Urothelium cell line (cell line): ENCODE measurements around the gene SEC24D.

Experiments used
- DNase-seq: peaks from one replicate; pipeline ENCODE4 v3.0.0; 2011; ENCODE audit warnings: low spot score, mixed read lengths
- FAIRE-seq: peaks from 2 replicates; lab custom pipeline; 2011; peaks lifted over from hg19 to GRCh38; lab: Jason Lieb, UNC

The SEC24D gene

GRCh38 chr4:118776157-118776954 is 59.6 kb downstream of the SEC24D start:
- DNase-seq (no peak), FAIRE-seq (no peak)

DNA sequence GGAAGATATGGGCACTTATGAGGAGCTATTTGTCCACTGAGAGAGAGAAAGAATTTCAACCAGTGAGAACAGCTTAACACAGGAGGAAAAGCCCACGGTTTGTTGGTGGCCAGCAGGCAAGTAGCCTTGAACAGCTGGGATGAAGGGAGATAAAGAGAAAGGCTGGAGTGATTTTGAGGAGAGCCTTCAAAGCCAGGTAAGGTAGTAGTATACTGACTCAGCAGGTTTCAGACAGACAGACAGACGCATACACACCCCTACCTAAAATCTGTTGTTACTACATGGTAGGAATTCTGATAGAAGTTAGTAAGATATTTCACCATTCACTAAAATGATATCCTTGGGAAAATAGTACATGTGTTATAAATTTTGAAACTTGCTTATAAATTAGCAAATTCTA is 60.5 kb downstream of the SEC24D start:
- FAIRE-seq (no peak), DNase-seq (no peak)

DNA sequence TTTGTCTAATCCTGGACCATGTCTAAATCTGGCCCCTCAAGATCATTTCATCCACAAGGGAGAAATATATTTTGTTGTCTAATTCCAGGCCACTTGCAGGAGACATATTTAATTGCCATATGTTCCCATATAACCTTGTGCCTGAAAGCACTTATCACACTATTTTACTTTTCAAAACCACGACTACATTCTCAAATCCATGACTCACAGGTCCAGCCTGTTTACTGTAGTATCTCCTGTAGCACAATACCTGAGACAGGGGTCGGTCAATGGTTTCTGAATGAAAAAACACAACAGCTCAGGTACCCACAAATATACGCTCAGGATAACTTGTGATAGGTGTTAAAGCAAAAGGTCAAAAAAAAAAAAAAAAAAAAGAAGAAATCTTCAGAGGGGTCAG is 60.9 kb downstream of the SEC24D start:
- no peak for FAIRE-seq
- no peak for DNase-seq

GRCh38 chr4:118774321-118774720 is 61.6 kb downstream of the SEC24D start:
- FAIRE-seq = no peak
- DNase-seq = no peak

DNA sequence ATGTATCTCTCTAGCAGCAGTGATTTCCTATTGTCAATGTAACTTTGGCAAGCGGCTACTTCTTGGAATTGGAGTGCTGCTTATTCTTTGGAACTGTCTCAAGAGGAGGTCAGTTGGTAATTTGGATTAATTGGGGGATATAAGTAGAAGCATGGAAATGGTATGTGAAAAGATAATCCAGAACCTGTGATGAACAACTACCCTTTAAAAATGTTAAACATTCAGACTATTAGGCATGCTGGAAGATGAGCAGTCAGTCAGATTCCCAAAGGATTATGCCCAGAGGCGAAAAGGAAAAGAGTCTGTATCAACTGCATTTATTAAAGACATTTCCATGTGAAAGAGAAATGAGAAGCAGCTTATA is 62.5 kb downstream of the SEC24D start:
- DNase-seq (no peak), FAIRE-seq (no peak)

DNA sequence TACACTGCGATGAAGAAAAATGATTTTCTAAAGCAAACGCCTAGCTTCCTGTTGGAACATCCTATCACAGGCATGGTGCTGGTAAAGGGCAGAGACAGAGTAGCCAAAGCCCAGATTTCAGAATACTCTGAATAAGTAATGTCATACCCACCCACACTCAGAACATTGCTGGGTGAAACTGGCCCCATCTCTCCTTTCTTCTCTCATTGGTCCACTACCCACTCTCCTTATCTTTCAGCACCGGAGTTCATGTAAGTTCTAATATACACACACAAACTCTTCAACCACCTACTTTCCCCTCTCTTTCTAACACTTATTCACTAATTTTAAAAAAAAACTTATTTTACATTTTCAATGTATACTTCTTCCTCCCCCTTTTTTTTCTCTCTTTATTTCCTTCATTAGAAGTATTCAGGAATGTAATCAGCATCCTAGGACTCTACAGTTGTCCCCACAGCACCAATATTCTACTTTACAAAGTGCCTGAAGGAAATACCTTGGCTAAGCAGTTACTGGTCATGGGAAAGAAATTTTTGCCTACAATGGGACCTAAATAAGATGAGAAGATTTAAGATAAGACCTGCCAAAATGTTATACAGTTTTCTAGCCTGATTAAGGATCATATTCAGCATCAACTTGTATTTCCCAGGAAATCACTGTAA is 63.0 kb downstream of the SEC24D start:
- DNase-seq = no peak
- FAIRE-seq = no peak

DNA sequence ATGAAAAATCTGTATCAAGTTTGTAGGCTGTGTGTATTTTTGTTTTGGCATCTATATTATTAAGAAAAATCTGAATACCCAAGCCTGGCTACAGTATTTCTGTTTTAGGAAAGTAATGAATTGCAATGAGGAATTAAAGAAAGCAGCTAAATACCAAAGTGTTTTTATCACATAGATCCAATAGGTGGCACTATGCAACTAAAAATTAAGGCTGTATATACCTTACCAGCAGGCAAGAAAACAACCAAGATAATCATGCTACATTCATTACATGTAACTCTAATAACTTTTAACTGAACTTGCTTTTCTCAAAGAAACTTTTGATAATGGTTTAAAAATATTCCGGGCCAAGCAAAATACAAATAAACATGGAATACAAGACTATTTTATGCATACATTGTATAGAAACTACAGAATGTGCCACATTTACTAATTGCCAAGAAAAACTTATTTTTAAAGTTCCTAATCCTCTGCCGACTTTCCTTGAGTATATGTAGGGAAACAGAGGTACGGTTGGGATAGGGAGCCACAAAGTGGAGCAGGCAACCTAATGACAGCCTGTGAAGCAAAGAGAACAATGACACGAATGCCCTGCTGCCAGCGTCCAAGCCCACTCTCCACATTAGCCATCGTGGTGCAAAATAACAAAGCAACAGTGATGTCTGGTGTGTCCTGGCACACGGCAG is 63.7 kb downstream of the SEC24D start:
- no peak for FAIRE-seq

GRCh38 chr4:118770741-118771187 is 65.2 kb downstream of the SEC24D start:
- no peak for FAIRE-seq
- no peak for DNase-seq

More for the DNA sequence above, 63.7 kb downstream of the SEC24D start:
- peak; percentile 30 for DNase-seq

DNA sequence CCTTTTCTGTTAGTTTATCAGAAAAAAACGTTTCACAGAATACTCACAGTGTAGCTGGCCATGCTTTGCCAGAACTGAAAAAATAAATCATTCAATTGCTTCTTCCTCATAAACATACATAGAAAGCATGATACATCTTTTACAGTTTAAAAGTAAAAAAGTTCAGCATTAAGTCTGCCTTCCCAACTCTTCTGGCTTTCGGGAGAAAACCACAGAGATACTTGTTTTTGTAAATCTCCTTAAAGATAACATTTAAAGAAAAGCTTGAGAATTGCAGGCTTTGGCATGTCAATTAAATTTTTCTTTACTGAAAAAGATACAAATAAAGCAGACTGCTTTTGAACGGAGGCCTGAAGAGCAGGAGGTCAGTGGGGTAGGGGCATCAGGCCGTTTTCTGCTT is 66.8 kb downstream of the SEC24D start:
- DNase-seq = no peak
- no peak for FAIRE-seq

- FAIRE-seq = no peak
- DNase-seq = no peak
Measured at GRCh38 chr4:118767109-118767508, 68.8 kb downstream of the SEC24D start.

- peak; percentile 70 for DNase-seq
- FAIRE-seq = no peak
Measured at GRCh38 chr4:118765399-118765798, 70.5 kb downstream of the SEC24D start.

DNA sequence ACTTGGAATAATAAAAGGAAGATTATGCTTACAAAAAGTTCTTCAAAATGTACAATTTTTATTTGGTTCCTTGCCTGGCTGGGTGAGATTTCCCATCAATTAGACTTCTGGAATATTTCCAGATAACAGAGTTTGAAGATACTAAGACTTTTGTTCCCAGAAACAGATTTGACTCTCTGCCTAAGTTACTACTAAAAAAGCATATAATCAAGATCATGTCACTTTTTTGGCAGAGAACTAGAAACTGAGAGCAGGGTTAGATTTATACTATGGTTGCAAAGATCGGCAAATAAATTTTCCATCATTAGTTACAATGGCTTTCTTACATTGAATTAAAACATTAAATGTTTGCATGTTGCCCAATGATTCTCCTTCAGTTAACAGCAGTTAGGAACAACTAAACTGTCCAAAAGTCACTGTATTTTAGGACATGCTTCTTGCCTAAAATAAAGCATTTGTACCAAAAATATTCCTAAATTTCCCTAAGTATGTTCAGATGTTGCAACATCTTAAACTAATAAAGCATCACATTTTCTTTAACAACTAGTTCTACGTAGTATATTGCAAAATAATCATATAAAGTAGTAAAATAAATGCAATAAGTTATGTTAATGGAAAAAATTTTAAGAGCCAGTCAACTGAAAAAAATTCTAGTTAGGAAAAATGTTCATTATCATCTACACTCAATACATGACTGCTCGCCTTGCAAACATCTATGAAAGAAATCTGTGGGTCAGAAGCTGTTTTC is 73.0 kb downstream of the SEC24D start:
- DNase-seq (no peak), FAIRE-seq (no peak)

GRCh38 chr4:118762155-118762554 is 73.8 kb downstream of the SEC24D start:
- DNase-seq (no peak), FAIRE-seq (no peak)

DNA sequence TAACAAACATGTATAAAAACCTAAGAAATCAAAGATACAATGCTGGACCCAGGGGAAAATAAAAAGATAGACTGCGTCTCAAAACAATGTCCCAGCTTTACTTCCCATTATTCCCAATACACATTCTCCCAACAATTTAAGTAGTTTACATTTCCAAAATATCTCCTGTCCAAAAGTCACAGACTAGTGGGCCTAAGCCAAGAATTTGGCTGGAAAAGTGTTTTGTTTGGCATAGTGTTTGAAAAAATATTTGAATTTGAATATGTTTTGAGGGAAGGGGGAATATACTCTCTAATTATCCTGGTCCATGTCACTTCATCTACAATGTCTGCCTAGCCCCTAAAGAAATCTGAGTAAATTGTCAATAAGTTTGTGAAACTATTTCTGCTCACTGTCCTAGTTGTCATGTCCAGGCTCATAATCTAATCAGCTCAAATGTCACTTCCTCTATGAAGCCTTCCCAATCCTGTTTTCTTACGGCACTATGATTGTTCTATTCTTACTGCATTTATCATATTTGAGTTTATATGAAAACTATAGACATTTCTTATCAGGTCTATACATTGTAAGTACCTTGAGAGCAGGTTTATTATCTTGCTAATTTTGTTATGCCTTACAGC is 74.4 kb downstream of the SEC24D start:
- DNase-seq = no peak
- no peak for FAIRE-seq

- FAIRE-seq (no peak), DNase-seq (no peak)
Measured at GRCh38 chr4:118760493-118760892, 75.4 kb downstream of the SEC24D start.

DNA sequence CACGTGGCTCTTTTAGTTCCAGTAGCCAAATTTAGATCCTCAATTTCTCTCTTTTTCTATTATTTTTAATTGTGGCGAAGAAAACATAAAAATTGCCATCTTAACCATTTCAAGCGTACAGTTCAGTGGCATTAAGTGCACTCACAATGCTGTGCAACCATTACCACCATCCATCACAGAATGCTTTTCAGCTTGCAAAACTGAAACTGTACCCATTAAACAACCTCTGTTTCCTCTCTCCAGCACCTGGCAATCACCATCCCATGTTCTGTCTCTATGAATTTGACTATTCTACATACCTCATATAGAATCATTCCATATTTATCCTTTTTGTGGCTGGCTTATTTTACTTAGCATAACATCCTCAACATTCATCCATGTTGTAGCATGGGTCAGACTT is 75.8 kb downstream of the SEC24D start:
- FAIRE-seq = no peak
- DNase-seq = no peak

DNA sequence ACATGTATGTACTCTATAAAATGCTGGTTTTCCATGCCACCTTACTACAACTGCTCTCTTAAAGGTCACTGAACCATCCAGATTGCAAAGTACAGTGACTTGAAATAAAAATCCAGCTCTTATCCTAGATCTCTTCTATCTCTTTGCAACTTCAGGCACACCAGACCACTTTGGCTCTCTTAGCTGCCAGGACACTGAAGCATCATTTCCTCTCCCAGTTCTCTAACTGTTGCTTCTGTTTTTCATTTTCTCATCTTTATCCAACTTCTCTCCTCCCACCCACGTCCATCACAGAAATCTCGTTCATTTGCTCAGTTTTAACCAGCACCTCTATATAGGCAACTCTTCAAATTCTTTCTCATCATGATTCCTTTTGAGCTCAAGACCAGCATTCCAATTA is 76.4 kb downstream of the SEC24D start:
- FAIRE-seq (no peak), DNase-seq (no peak)

DNA sequence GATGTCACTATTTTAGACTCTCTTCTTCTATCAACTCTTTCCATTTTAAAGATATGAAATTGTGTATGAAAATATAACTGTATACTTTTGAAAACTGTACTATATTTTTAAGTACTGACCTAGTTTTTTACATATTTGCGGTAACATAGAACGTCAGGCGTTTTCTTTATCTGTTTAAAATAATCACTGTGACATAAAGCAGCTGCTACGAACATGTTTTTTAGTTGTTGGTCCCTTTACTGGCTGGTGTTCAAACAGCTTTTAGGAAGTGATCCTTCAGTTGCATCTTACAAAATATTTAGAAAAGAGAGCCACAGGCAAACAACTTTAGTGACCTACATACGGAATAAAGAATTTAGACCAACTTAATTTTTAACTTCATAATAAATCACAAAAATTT is 77.6 kb downstream of the SEC24D start:
- FAIRE-seq (no peak), DNase-seq (no peak)

DNA sequence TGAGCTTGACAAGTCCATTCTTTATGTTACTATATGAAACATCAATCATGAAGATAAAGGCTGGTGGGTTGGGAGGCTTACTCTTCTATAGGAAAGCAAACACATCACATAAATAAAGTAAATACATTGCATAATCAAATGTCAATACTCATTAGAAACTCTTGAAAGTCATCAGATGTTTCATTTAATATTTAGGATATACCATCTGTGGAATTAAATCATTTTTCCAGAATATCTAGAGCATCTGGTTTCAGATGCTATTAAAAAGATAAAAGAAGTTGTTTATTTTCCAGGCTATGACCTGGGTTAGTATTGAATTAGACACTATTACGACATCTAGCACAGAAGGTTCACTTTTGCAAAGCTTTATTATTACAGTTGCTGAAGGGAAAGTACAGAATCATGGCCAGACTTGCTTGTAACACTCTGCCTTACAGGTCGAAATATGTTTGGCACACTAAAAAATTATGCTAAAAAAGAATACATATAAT is 78.1 kb downstream of the SEC24D start:
- DNase-seq = no peak
- FAIRE-seq = no peak

DNA sequence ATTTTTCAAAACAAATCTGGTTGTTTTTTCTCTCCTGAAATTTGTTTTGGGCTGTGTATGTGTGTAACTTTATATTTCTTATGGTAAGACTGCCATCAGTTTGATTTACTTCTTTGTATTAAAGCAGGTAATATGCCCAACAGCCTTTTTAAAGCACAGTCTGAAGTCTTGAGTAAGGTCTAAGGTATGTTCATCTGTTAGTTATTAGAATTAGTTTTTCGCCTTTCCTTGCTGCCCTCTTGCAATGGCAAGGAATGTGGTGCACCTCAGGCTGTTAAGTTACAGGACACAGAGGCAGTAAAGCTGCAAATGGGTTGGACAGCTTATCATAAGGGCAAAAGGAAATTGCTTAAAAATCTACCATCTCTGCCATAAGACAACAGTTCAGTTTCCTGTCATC is 79.0 kb downstream of the SEC24D start:
- FAIRE-seq = no peak
- DNase-seq = no peak

GRCh38 chr4:118756429-118756828 is 79.5 kb downstream of the SEC24D start:
- DNase-seq (no peak), FAIRE-seq (no peak)
